Thoracic aorta (tissue), 2 donors: ENCODE results near the gene PRKCA. TPM values are rescaled to one million over a fixed set of nuclear protein-coding genes. Genes with fewer than 3 reads are reported as not detected.

Experiments used
- ATAC-seq: fragments of 150-250 bp; one replicate; pipeline ENCODE4 v1.8.0; 2017; ENCODE audit warnings: low read depth; ENCODE audit not compliant: insufficient number of reproducible peaks, low FRiP score
- DNase-seq: peaks from one replicate; pipeline ENCODE4 v3.0.0-alpha.2; 2020; ENCODE audit warnings: low spot score
- H3K27ac ChIP-seq, 2 donors: fragments of 200-600 bp; sonication (generic); 1 replicate in 1 of 2; 2 replicates in 1 of 2; pipeline ENCODE4 v1.5.1; 2016; ENCODE audit warnings: mild to moderate bottlenecking in 2 of 2, moderate library complexity in 2 of 2
- H3K27me3 ChIP-seq: fragments of 200-600 bp; sonication (generic); replicated peaks from 2 replicates; pipeline ENCODE4 v1.6.0; 2016; ENCODE audit warnings: mild to moderate bottlenecking; ENCODE audit not compliant: insufficient read depth
- H3K36me3 ChIP-seq: fragments of 200-600 bp; sonication (generic); one replicate; pipeline ENCODE4 v1.5.1; 2016
- H3K4me1 ChIP-seq, 2 donors: fragments of 200-600 bp; sonication (generic); 1 replicate in 1 of 2; 2 replicates in 1 of 2; pipeline versions ENCODE4 v1.5.1 to v1.6.0; 2016; ENCODE audit warnings: low read depth in 2 of 2, mild to moderate bottlenecking in 1 of 2; ENCODE audit not compliant: control insufficient read depth in 1 of 2
- H3K4me3 ChIP-seq: fragments of 200-600 bp; sonication (generic); 2 replicates; pipeline ENCODE4 v1.5.1; 2016; ENCODE audit warnings: mild to moderate bottlenecking
- H3K9me3 ChIP-seq: fragments of 200-600 bp; sonication (generic); 2 replicates; pipeline ENCODE4 v1.5.1; 2016
- CTCF ChIP-seq: fragments of 200-600 bp; sonication (generic); IDR thresholded peaks from one replicate; pipeline ENCODE4 v1.5.1; 2019; ENCODE audit warnings: antibody characterized with exemption
- total RNA-seq, 2 donors: library from RNA; depleted of rRNA; stranded (reverse); fragments of >200 nt; gene quantifications; one replicate each; pipeline versions ENCODE4 v1.1.0 to v1.2.3, GENCODE V29; 2016

Gene PRKCA
- total RNA-seq, 2 donors from 2014 or later, result 9.1 to 11.6 TPM

GRCh38 chr17:66725956-66726355 is 423.5 kb downstream of the PRKCA start:
- H3K4me3 ChIP-seq, result no peak overlapping the region
- ATAC-seq (no peak), DNase-seq (no peak)
- H3K27ac ChIP-seq, result no peak overlapping the region
- no peaks in the 10 kb centered on the region for H3K27me3 ChIP-seq
- H3K36me3 ChIP-seq, result no peaks in the 10 kb centered on the region
- peaks cover 11 to 20% of the 10 kb centered on the region in 2 donors for H3K4me1 ChIP-seq
- no peaks in the 10 kb centered on the region for H3K9me3 ChIP-seq
- TF ChIP-seq CTCF, result no peak

- Histone ChIP-seq H3K36me3 (no peaks in the 10 kb centered on the region), H3K27ac (no peak overlapping the region), H3K9me3 (no peaks in the 10 kb centered on the region), H3K4me1 (peaks cover 11 to 20% of the 10 kb centered on the region in 2 donors), H3K4me3 (no peak overlapping the region), H3K27me3 (no peaks in the 10 kb centered on the region)
- ATAC-seq (no peak), DNase-seq (no peak)
- TF ChIP-seq CTCF, result no peak
These were observed 424.0 kb downstream of the PRKCA start for GRCh38 chr17:66726371-66726770.

- Histone ChIP-seq H3K4me3 (no peak overlapping the region), H3K4me1 (peaks cover 11 to 20% of the 10 kb centered on the region in 2 donors), H3K9me3 (no peaks in the 10 kb centered on the region), H3K27ac (no peak overlapping the region), H3K36me3 (no peaks in the 10 kb centered on the region), H3K27me3 (no peaks in the 10 kb centered on the region)
- TF ChIP-seq CTCF, result no peak
- ATAC-seq (no peak), DNase-seq (no peak)
These were observed 424.4 kb downstream of the PRKCA start for GRCh38 chr17:66726846-66727245.

GRCh38 chr17:66727634-66728570 is 425.5 kb downstream of the PRKCA start:
- no peaks in the 10 kb centered on the region for H3K36me3 ChIP-seq
- ATAC-seq, result no peak
- no peaks in the 10 kb centered on the region for H3K9me3 ChIP-seq
- DNase-seq, result no peak
- TF ChIP-seq CTCF, result no peak
- H3K27me3 ChIP-seq, result no peaks in the 10 kb centered on the region
- no peak overlapping the region for H3K4me3 ChIP-seq
- no peak overlapping the region for H3K27ac ChIP-seq
- H3K4me1 ChIP-seq, result peaks cover 11 to 20% of the 10 kb centered on the region in 2 donors

GRCh38 chr17:66730461-66730923 is 428.1 kb downstream of the PRKCA start:
- no peak for ATAC-seq
- H3K36me3 ChIP-seq, result no peaks in the 10 kb centered on the region
- TF ChIP-seq CTCF, result no peak
- no peak overlapping the region for H3K4me3 ChIP-seq
- H3K4me1 ChIP-seq, result peaks cover 0 to 2% of the 10 kb centered on the region in 2 donors
- no peak for DNase-seq
- H3K27ac ChIP-seq, result no peak overlapping the region
- H3K9me3 ChIP-seq, result no peaks in the 10 kb centered on the region
- no peaks in the 10 kb centered on the region for H3K27me3 ChIP-seq
